HG03457 (cell line): ENCODE measurements around the gene CEP104.

ENCODE experiments used
- ATAC-seq: cut with Tn5 transposase; IDR thresholded peaks from one replicate; pipeline ENCODE4 v1.9.1; 2021; ENCODE audit warnings: moderate number of reproducible peaks; ENCODE audit not compliant: unreplicated experiment

CEP104 gene

GRCh38 chr1:3856923-3857790 lies at the start of gene CEP104, which contains the start of gene DFFB:
TSS of gene CEP104 (minus strand) at chr1:3857211. CDS start at chr1:3852407, 4,804 bp downstream.
TSS of gene DFFB (plus strand) at chr1:3857476. CDS start at chr1:3857604, 128 bp downstream.
- ATAC-seq, result peak; percentile 94

- no peak for ATAC-seq
These were observed 49.6 kb upstream of the CEP104 start for GRCh38 chr1:3906672-3907020.

- ATAC-seq, result no peak
These were observed 49.1 kb upstream of the CEP104 start for GRCh38 chr1:3905953-3906671.

GRCh38 chr1:3905266-3905952 lies 48.4 kb upstream of the CEP104 start:
- no peak for ATAC-seq

GRCh38 chr1:3904843-3905185 lies 47.8 kb upstream of the CEP104 start:
- ATAC-seq, result no peak

GRCh38 chr1:3904006-3904842 lies 47.2 kb upstream of the CEP104 start:
- no peak for ATAC-seq

- no peak for ATAC-seq
These were observed 46.4 kb upstream of the CEP104 start for GRCh38 chr1:3903141-3904005.

- no peak for ATAC-seq
These were observed 45.6 kb upstream of the CEP104 start for GRCh38 chr1:3902571-3903091.

GRCh38 chr1:3902111-3902511 lies 45.1 kb upstream of the CEP104 start:
- ATAC-seq, result no peak

- peak; percentile 45 for ATAC-seq
These were observed 44.0 kb upstream of the CEP104 start for GRCh38 chr1:3900969-3901529.

- ATAC-seq, result peak; percentile 62
These were observed 43.3 kb upstream of the CEP104 start, which contains the start of gene C1orf174 for GRCh38 chr1:3900150-3900968. TSS of gene C1orf174 (minus strand) at chr1:3900272. CDS start at chr1:3900186, 86 bp downstream.

GRCh38 chr1:3899754-3900149 lies 42.7 kb upstream of the CEP104 start:
- ATAC-seq, result no peak

GRCh38 chr1:3898994-3899753 lies 42.2 kb upstream of the CEP104 start:
- ATAC-seq, result no peak

GRCh38 chr1:3898475-3898735 lies 41.4 kb upstream of the CEP104 start:
- no peak for ATAC-seq

- no peak for ATAC-seq
These were observed 39.5 kb upstream of the CEP104 start for GRCh38 chr1:3896396-3897000.

- no peak for ATAC-seq
These were observed 38.9 kb upstream of the CEP104 start for GRCh38 chr1:3895951-3896325.

GRCh38 chr1:3895279-3895950 lies 38.4 kb upstream of the CEP104 start:
- no peak for ATAC-seq
